Heart left ventricle (tissue), 16 donors: ENCODE measurements around the gene RARS1. TPM values are rescaled to one million over a fixed set of nuclear protein-coding genes. Genes with fewer than 3 reads are reported as not detected.
A peak's percentile ranks its signal among the peaks of the same experiment; 100 is the strongest.

ENCODE experiments used
- ATAC-seq, 4 donors: fragments of 200-7000 bp; cut with Tn5 transposase; one replicate each; pipeline ENCODE4 v1.9.1; 2020 to 2022; ENCODE audit warnings: moderate library complexity in 4 of 4, mild to moderate bottlenecking in 3 of 4, moderate number of reproducible peaks in 1 of 4
- DNase-seq, 5 donors: peaks; one replicate each; pipeline ENCODE4 v3.0.0-alpha.2; 2020
- H3K27ac ChIP-seq, 12 donors: fragments of 200-600 bp; sonication (generic) in 4 of 12; one replicate each; pipeline versions ENCODE4 v1.5.0 to v1.8.0; 2016 to 2022; ENCODE audit warnings: mild to moderate bottlenecking in 2 of 12
- H3K27me3 ChIP-seq, 9 donors: fragments of 200-600 bp; sonication (generic) in 2 of 9; one replicate each; pipeline versions ENCODE4 v1.5.1 to v1.8.0; 2016 to 2022; ENCODE audit warnings: mild to moderate bottlenecking in 3 of 9
- H3K36me3 ChIP-seq, 9 donors: fragments of 200-600 bp; sonication (generic) in 2 of 9; one replicate each; pipeline versions ENCODE4 v1.5.0 to v1.8.0; 2018 to 2022; ENCODE audit warnings: mild to moderate bottlenecking in 2 of 9
- H3K4me1 ChIP-seq, 12 donors: fragments of 200-600 bp; sonication (generic) in 4 of 12; one replicate each; pipeline versions ENCODE4 v1.5.0 to v1.8.0; 2016 to 2022; ENCODE audit warnings: mild to moderate bottlenecking in 3 of 12
- H3K4me3 ChIP-seq, 12 donors: fragments of 200-600 bp; sonication (generic) in 4 of 12; one replicate each; pipeline versions ENCODE4 v1.5.0 to v1.8.0; 2017 to 2022; ENCODE audit warnings: mild to moderate bottlenecking in 9 of 12, moderate library complexity in 4 of 12
- H3K9me3 ChIP-seq, 12 donors: fragments of 200-600 bp; sonication (generic) in 4 of 12; one replicate each; pipeline versions ENCODE4 v1.5.0 to v1.8.0; 2016 to 2022; ENCODE audit warnings: mild to moderate bottlenecking in 1 of 12
- CTCF ChIP-seq, 12 donors: fragments of 200-600 bp; sonication (generic) in 4 of 12; IDR thresholded peaks; one replicate each; pipeline versions ENCODE4 v1.5.0 to v1.8.0; 2018 to 2022; ENCODE audit warnings: antibody characterized with exemption in 12 of 12, mild to moderate bottlenecking in 5 of 12
- POLR2A ChIP-seq, 2 donors: fragments of 450-650 bp; IDR thresholded peaks; one replicate each; pipeline ENCODE4 v1.6.1; 2017; ENCODE audit warnings: antibody characterized with exemption in 2 of 2, mild to moderate bottlenecking in 2 of 2, moderate library complexity in 2 of 2
- WGBS, 4 donors: extraction: QIAGEN DNeasy Blood & Tissue Kit in 2 of 4; methylation state at CpG; one replicate each; pipeline versions ENCODE4 v1.1.5 to v1.1.7; 2013 to 2018; 5-methylcytosine and 5-hydroxymethylcytosine counted together
- intact Hi-C, 10 donors: fragments of 100-400 bp; cut with DNase I; formaldehyde crosslinking; loops; one replicate each; pipeline versions ENCODE4 v1.11.1 to v1.14.2; 2022
- polyA plus RNA-seq, 2 donors: library from polyadenylated mRNA; stranded (reverse); fragments of 200-250 nt; gene quantifications; one replicate each; pipeline ENCODE4 v1.2.3, GENCODE V29; 2013
- total RNA-seq, 9 donors: library from RNA; depleted of rRNA in 2 of 9; stranded (reverse); fragments of >200 nt in 2 of 9; fragmentation: NEBNext Ultra II Directional in 3 of 9; extraction: Animal tissue kit (Norgen Biotek cat#: 25700) in 3 of 9; gene quantifications; one replicate each; pipeline versions ENCODE4 v1.1.0 to v1.2.4, GENCODE V29; 2016 to 2023
- donor health status: ischemic (EF 13 %, LVEDD 7.1; RV severe dilation, severe dysfunction).
- donor health status: healthy with polysubstance abuse.
- donor health status: DM: no; HTN: yes; CAD: no.
- donor health status: DM: no; HTN: no; CAD: no.
- donor health status: ischemic (EF 25% LVEDD 6.9; RV normal size, moderate dysfunction).
- donor health status: ischemic (EF 25% LVEDD 5.7; RV mildly dilated, moderate dysfunction).
- donor health status: healthy.
- donor health status: DM: yes; HTN: yes; CAD: no.
- donor health status: ischemic (EF 35%, LVEDD 5.7; RV mildly dilated, moderate dysfunction).
- donor health status: nonischemic (EF 11% LVEDD 7.7; RV severe dilation, severe dysfunction).
- donor health status: DM: yes; HTN: yes; CAD: no.
- donor health status: PGD.
- donor health status: ischemic (EF 29% LVEDD 5.4; RV normal size, mild dysfunction).
- donor health status: nonischemic (EF 23%, LVEDD 6.1; RV moderate dilation, normal function).

RARS1 gene
- total and polyA plus RNA-seq, 11 donors = 21.1 to 64.4 (median 48.6) TPM

DNA sequence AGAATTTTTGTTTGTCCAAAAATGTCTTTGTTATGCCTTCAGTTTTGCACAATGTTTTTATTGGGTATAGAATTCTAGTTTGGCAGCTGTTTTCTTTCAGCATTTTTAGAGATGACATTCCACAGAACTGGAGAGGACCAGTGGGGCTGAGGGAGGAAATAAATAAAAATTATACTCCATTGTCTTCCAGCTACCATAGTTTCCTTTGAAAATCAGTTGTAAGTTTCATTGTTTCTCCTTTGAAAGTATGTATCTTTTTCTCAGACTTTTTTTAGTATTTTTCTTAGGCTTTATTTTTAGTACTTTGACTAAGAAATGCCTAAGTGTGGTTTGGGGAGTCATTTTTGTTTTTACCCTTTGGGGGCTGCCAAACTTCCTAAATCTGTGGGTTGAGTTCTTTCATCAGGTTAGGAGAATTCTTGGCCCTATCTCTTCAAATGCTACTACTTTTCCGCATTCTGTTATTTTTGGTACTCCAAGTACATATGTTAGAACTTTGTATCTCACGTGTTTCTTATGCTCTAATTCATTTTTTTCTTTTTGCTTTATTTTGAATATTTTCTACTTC, 27.7 kb downstream of the RARS1 start:
- no peak for ATAC-seq

GRCh38 chr5:168525856-168526255, 39.6 kb downstream of the RARS1 start:
- ATAC-seq = no peak
- 71 to 84% (median 80%) methylated on average over 2 of the region's 2 CpGs for WGBS, 4 donors

More for the DNA sequence above, 27.7 kb downstream of the RARS1 start:
- Histone ChIP-seq H3K9me3 (peaks cover 0 to 11% (median 7%) of the 10 kb centered on the region in 12 donors), H3K4me1 (no peaks in the 10 kb centered on the region), H3K4me3 (no peak overlapping the region), H3K36me3 (peaks cover 0 to 100% (median 94%) of the 10 kb centered on the region in 9 donors), H3K27ac (no peak overlapping the region), H3K27me3 (no peaks in the 10 kb centered on the region)
- intact Hi-C loops = no loop called here
- TF ChIP-seq POLR2A (IDR thresholded peaks at IDR 0.05) (no peak), CTCF (IDR thresholded peaks at IDR 0.05) (no peak)
- 94 to 99% (median 97%) methylated on average over 2 of the region's 2 CpGs for WGBS, 4 donors
- no peak for DNase-seq

GRCh38 chr5:168527756-168528295, 41.6 kb downstream of the RARS1 start:
- Histone ChIP-seq H3K27ac (no peak overlapping the region), H3K4me1 (peaks cover 0 to 11% (median 2%) of the 10 kb centered on the region in 12 donors), H3K9me3 (no peaks in the 10 kb centered on the region), H3K36me3 (peaks cover 0 to 10% (median 0%) of the 10 kb centered on the region in 9 donors), H3K27me3 (peaks cover 8 to 37% (median 21%) of the 10 kb centered on the region in 9 donors), H3K4me3 (no peak overlapping the region)
- intact Hi-C loops = no loop called here
- no peak for ATAC-seq
- DNase-seq = no peak
- TF ChIP-seq POLR2A (IDR thresholded peaks at IDR 0.05) = no peak
- TF ChIP-seq CTCF (IDR thresholded peaks at IDR 0.05) = no peak
- WGBS, 4 donors = 86 to 98% (median 90%) methylated on average over 4 of the region's 4 CpGs

More at GRCh38 chr5:168525856-168526255, 39.6 kb downstream of the RARS1 start:
- TF ChIP-seq CTCF (IDR thresholded peaks at IDR 0.05) (no peak), POLR2A (IDR thresholded peaks at IDR 0.05) (no peak)
- DNase-seq = no peak
- H3K4me1 ChIP-seq = peaks cover 0 to 11% (median 2%) of the 10 kb centered on the region in 12 donors
- no peak overlapping the region for H3K4me3 ChIP-seq
- no peak overlapping the region for H3K27ac ChIP-seq
- H3K27me3 ChIP-seq = peaks cover 5 to 24% (median 12%) of the 10 kb centered on the region in 9 donors
- H3K9me3 ChIP-seq = no peaks in the 10 kb centered on the region
- intact Hi-C loops = no loop called here
- H3K36me3 ChIP-seq = peaks cover 0 to 18% (median 0%) of the 10 kb centered on the region in 9 donors

GRCh38 chr5:168528521-168529373, 42.5 kb downstream of the RARS1 start, which contains the start of gene FBLL1:
Gene FBLL1, plus strand, starts transcription at chr5:168529305. Its CDS starts 200 bp downstream, at chr5:168529505.
- H3K4me1 ChIP-seq = peaks cover 0 to 11% (median 2%) of the 10 kb centered on the region in 12 donors
- peaks cover 0 to under 1% (median 0%) of the 10 kb centered on the region in 9 donors for H3K36me3 ChIP-seq
- no peak within 1 kb of the TSS for H3K27ac ChIP-seq
- intact Hi-C loops = no loop called here
- peak within 1 kb of the TSS; percentile 23 to 54 (median 42) for H3K4me3 ChIP-seq
- ATAC-seq (no peak), DNase-seq (peak in 1 of 5 donors; percentile 29)
- 9 to 32% (median 17%) methylated on average over 16 to 38 of the region's 38 CpGs for WGBS, 4 donors
- TF ChIP-seq POLR2A (IDR thresholded peaks at IDR 0.05) = no peak
- no peaks in the 10 kb centered on the region for H3K9me3 ChIP-seq
- peaks cover 8 to 37% (median 23%) of the 10 kb centered on the region in 9 donors for H3K27me3 ChIP-seq
